Hematopoietic multipotent progenitor cell treated with erythropoietin and hydrocortisone succinate and interleukin-3 and kit ligand, for 6 days (in vitro differentiated cells): ENCODE results near the gene ABCF1.

Experiments
- DNase-seq: peaks from one replicate; pipeline ENCODE4 v3.0.0-alpha.2; 2015

Gene ABCF1

GRCh38 chr6:30560930-30561329 is 10.3 kb upstream of the ABCF1 start:
- DNase-seq: no peak

GRCh38 chr6:30562470-30563425 is 8.5 kb upstream of the ABCF1 start:
- DNase-seq: no peak

GRCh38 chr6:30564114-30564513 is 7.1 kb upstream of the ABCF1 start:
- no peak for DNase-seq

- no peak for DNase-seq
Observed at GRCh38 chr6:30565772-30566171, 5.5 kb upstream of the ABCF1 start.

GRCh38 chr6:30568245-30568644 is 3.0 kb upstream of the ABCF1 start:
- no peak for DNase-seq

GRCh38 chr6:30570263-30570662 is 979 bp upstream of the ABCF1 start:
- DNase-seq: no peak

GRCh38 chr6:30570740-30571074 is 535 bp upstream of the ABCF1 start:
- DNase-seq: no peak

GRCh38 chr6:30571762-30572082 is 480 bp downstream of the ABCF1 start:
- no peak for DNase-seq

GRCh38 chr6:30572148-30572547 is 906 bp downstream of the ABCF1 start:
- no peak for DNase-seq

- DNase-seq: no peak
Observed at GRCh38 chr6:30573113-30573512, 1.9 kb downstream of the ABCF1 start.

GRCh38 chr6:30578051-30578450 is 6.8 kb downstream of the ABCF1 start:
- no peak for DNase-seq

GRCh38 chr6:30583921-30584320 is 12.7 kb downstream of the ABCF1 start:
- no peak for DNase-seq

- no peak for DNase-seq
Observed at GRCh38 chr6:30589754-30590358, 18.6 kb downstream of the ABCF1 start.

GRCh38 chr6:30590509-30590908 is 19.3 kb downstream of the ABCF1 start:
- DNase-seq: no peak

GRCh38 chr6:30591008-30591407 is 19.8 kb downstream of the ABCF1 start:
- peak; percentile 28 for DNase-seq

- no peak for DNase-seq
Observed at GRCh38 chr6:30592287-30592686, 21.0 kb downstream of the ABCF1 start.

GRCh38 chr6:30597315-30598144 is 26.3 kb downstream of the ABCF1 start:
- DNase-seq: peak; percentile 88

- no peak for DNase-seq
Observed at GRCh38 chr6:30598912-30599624, 27.8 kb downstream of the ABCF1 start.

- DNase-seq: no peak
Observed at GRCh38 chr6:30599625-30600324, 28.5 kb downstream of the ABCF1 start.

- no peak for DNase-seq
Observed at GRCh38 chr6:30600451-30600961, 29.3 kb downstream of the ABCF1 start.

GRCh38 chr6:30601436-30601814 is 30.2 kb downstream of the ABCF1 start:
- DNase-seq: no peak
